Sigmoid colon (tissue), 4 donors: ENCODE data around the gene IPCEF1.

ENCODE experiments used
- EP300 ChIP-seq, 4 donors: sonication (generic); formaldehyde crosslinking; IDR thresholded peaks; one replicate each; pipeline ENCODE4 v1.6.1; 2017; ENCODE audit warnings: antibody characterized with exemption in 4 of 4
- POLR2A ChIP-seq, 2 donors: fragments of 450-650 bp; IDR thresholded peaks; one replicate each; pipeline ENCODE4 v1.6.1; 2016; ENCODE audit warnings: antibody characterized with exemption in 2 of 2, mild to moderate bottlenecking in 2 of 2, moderate library complexity in 2 of 2
- POLR2AphosphoS5 ChIP-seq, 4 donors: sonication (generic); formaldehyde crosslinking; IDR thresholded peaks; one replicate each; pipeline ENCODE4 v1.6.1; 2017; ENCODE audit warnings: antibody characterized with exemption in 4 of 4
- TF ChIP-seq, protein P1 (sequence below), 4 experiments: fragments of 450-650 bp in 3 of 4; fragments of 200-600 bp in 1 of 4; IDR thresholded peaks; one replicate each; pipeline ENCODE4 v1.5.1; 2016 to 2019; ENCODE audit warnings: antibody characterized with exemption in 4 of 4, mild to moderate bottlenecking in 3 of 4, moderate library complexity in 2 of 4

DNA sequence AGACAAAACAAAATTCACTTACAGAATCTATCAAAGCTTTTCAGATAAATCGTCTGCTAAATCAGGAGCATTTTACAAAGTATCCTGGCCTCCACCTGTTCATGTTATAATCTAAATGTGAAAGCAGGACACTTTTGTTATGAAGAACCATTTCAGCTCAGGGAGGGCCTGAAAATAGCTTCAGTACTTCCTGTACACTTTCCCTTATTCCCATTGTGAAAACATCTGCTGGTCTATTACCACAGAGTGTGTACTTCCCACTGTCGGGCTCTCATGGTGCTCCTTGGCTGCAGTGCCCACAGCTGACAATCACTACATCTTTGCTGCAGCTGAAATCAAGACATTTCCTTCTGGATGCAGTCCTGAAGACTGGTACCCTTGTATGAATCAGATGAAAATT lies 189.5 kb downstream of the IPCEF1 start:
- TF ChIP-seq, protein P1, sequence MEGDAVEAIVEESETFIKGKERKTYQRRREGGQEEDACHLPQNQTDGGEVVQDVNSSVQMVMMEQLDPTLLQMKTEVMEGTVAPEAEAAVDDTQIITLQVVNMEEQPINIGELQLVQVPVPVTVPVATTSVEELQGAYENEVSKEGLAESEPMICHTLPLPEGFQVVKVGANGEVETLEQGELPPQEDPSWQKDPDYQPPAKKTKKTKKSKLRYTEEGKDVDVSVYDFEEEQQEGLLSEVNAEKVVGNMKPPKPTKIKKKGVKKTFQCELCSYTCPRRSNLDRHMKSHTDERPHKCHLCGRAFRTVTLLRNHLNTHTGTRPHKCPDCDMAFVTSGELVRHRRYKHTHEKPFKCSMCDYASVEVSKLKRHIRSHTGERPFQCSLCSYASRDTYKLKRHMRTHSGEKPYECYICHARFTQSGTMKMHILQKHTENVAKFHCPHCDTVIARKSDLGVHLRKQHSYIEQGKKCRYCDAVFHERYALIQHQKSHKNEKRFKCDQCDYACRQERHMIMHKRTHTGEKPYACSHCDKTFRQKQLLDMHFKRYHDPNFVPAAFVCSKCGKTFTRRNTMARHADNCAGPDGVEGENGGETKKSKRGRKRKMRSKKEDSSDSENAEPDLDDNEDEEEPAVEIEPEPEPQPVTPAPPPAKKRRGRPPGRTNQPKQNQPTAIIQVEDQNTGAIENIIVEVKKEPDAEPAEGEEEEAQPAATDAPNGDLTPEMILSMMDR (IDR thresholded peaks at IDR 0.05) = no peak
- TF ChIP-seq EP300 (IDR thresholded peaks at IDR 0.05) = no peak
- TF ChIP-seq POLR2A (IDR thresholded peaks at IDR 0.05) = no peak
- no peak for TF ChIP-seq POLR2AphosphoS5 (IDR thresholded peaks at IDR 0.05)
